Measurements from ENCODE around the gene ZHX3.
A peak's percentile ranks its signal among the peaks of the same experiment; 100 is the strongest.

ZHX3 gene

DNA sequence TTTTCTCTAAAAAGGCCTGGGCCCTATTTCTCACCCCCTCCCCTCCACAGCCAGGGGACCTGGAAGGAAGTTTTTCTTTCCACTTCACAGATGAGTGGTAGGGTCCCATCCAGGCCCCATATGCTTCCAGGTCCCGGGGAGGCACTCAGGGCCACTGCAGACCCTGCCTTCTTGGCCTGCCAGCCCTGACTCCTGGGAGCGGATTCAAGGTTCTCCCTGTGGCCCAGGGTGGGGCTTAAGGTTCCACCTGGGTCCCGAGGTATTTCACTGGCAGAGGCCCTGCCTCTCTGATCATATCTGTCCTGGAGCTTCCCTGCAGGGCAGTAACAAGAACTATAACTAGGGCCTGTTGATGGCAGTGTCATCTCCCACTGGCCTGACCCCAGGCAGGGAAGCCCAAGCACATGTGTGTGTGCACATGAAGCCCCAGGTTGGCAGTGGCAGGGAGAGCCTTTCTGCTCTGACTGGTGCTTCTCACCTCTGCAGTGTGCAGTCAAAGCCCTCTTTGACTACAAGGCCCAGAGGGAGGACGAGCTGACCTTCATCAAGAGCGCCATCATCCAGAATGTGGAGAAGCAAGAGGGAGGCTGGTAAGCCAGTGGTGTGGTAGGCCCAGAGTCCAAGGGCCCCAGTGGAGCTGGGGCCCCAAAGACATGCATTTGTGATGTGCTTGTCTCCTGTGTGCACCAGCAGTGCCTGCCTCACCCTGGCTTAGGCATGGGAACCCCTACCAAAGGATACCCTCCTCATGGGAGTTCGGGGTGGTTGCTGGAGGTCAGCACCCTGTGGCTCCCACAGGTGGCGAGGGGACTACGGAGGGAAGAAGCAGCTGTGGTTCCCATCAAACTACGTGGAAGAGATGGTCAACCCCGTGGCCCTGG, 149.0 kb downstream of the ZHX3 start:
- no peak overlapping the region for H3K4me3 Mint-ChIP-seq
- H3K27ac Mint-ChIP-seq, result no peak overlapping the region
- peaks cover 74 to 92% of the 10 kb centered on the region in 2 donors for H3K36me3 Mint-ChIP-seq
- H3K27me3 Mint-ChIP-seq, result peaks cover 14 to 20% of the 10 kb centered on the region in 2 donors
- peaks cover 18 to 22% of the 10 kb centered on the region in 2 donors for H3K4me1 Mint-ChIP-seq
- DNase-seq (no peak), ATAC-seq (replicated peaks) (no peak)
- no peaks in the 10 kb centered on the region for H3K9me3 Mint-ChIP-seq

DNA sequence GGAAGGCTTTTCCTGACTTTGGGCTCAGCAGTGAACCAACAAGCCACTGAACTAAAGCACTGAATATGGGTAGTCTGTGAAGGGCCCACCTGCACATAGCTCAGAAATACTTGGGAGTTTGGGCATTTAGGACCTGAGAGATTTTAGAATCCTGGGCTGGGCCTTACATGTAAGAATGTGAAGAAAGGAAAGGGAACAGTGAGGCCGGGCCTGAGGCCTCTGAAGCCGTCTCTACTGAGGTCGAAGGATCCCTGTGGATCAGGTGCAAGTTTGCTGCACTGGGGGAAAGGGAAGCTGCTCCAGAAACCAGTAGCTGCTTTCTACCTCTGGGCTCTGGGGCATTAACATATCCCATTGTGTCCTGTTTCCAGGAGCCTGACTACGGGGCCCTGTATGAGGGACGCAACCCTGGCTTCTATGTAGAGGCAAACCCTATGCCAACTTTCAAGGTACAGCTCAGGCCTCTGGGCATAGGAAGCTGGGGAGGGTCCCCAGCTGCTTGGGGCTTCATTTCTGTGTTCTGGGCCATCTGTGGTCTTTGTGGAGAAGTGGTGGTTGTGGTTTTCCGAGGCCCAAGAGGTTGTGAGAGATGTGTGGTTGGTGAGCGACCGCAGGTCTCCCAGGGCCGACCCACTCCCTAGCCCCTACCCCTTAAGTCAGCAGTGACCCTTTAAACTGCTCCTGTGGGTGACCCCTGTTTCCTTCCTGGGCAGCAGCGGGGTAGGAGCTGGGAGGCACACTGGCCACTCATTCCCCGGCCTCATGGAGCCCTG, 149.9 kb downstream of the ZHX3 start:
- no peaks in the 10 kb centered on the region for H3K9me3 Mint-ChIP-seq
- peaks cover 14 to 20% of the 10 kb centered on the region in 2 donors for H3K27me3 Mint-ChIP-seq
- peaks cover 14 to 23% of the 10 kb centered on the region in 2 donors for H3K4me1 Mint-ChIP-seq
- DNase-seq, result no peak
- H3K36me3 Mint-ChIP-seq, result peaks cover 73 to 95% of the 10 kb centered on the region in 2 donors
- ATAC-seq (replicated peaks), result peak; percentile 69 to 79
- H3K4me3 Mint-ChIP-seq, result no peak overlapping the region
- peak overlapping the region; percentile 3 for H3K27ac Mint-ChIP-seq

DNA sequence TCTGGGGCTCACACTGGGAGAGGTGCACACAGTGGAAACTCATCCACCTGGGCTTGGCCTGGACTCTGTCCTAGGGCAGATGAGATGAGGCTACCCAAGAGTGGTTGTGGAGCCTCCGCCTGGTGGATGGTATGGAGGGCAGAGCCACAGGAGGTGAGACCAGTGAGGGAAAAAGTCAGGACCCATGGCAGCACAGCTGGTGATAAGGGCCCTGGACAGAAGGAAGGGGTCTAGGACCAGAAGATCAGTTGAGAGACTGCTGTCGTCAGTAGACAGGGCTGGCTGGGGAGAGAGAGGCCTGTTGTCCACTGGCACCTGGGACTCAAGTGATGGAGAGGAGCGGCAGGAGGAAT, 150.4 kb downstream of the ZHX3 start:
- H3K4me1 Mint-ChIP-seq, result peaks cover 14 to 23% of the 10 kb centered on the region in 2 donors
- no peak for DNase-seq
- peaks cover 14 to 20% of the 10 kb centered on the region in 2 donors for H3K27me3 Mint-ChIP-seq
- no peak overlapping the region for H3K4me3 Mint-ChIP-seq
- H3K9me3 Mint-ChIP-seq, result no peaks in the 10 kb centered on the region
- peaks cover 73 to 93% of the 10 kb centered on the region in 2 donors for H3K36me3 Mint-ChIP-seq
- H3K27ac Mint-ChIP-seq, result peak overlapping the region; percentile 3
- peak in 1 of 2 donors; percentile 10 for ATAC-seq (replicated peaks)

DNA sequence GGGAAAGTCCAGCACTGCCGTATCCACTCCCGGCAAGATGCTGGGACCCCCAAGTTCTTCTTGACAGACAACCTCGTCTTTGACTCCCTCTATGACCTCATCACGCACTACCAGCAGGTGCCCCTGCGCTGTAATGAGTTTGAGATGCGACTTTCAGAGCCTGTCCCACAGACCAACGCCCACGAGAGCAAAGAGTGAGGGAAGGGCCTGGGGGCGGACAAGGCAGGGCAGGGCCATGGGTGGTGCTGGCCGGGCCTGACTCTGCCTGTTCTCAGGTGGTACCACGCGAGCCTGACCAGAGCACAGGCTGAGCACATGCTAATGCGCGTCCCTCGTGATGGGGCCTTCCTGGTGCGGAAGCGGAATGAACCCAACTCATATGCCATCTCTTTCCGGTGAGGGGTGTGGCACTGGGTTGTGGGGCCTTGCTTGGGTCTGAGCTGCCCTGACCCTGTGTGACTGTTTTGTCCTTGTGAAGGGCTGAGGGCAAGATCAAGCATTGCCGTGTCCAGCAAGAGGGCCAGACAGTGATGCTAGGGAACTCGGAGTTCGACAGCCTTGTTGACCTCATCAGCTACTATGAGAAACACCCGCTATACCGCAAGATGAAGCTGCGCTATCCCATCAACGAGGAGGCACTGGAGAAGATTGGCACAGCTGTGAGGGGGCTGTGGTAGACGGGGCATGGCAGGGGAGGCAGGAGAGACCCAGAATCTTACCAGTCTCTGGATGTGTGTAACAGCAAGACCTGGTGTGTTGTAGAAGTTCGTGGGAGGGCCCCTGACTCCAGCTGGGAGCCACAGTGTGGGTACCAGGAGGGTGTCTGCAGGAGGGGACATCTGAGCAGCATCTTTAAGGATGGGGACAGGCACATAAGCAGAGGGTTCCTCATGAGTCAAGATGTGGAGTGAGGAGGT, 151.1 kb downstream of the ZHX3 start:
- DNase-seq (no peak), ATAC-seq (replicated peaks) (no peak)
- peaks cover 14 to 15% of the 10 kb centered on the region in 2 donors for H3K27me3 Mint-ChIP-seq
- no peak overlapping the region for H3K4me3 Mint-ChIP-seq
- H3K4me1 Mint-ChIP-seq, result peaks cover 14 to 25% of the 10 kb centered on the region in 2 donors
- peak overlapping the region; percentile 22 for H3K27ac Mint-ChIP-seq
- peaks cover 72 to 92% of the 10 kb centered on the region in 2 donors for H3K36me3 Mint-ChIP-seq
- no peaks in the 10 kb centered on the region for H3K9me3 Mint-ChIP-seq

DNA sequence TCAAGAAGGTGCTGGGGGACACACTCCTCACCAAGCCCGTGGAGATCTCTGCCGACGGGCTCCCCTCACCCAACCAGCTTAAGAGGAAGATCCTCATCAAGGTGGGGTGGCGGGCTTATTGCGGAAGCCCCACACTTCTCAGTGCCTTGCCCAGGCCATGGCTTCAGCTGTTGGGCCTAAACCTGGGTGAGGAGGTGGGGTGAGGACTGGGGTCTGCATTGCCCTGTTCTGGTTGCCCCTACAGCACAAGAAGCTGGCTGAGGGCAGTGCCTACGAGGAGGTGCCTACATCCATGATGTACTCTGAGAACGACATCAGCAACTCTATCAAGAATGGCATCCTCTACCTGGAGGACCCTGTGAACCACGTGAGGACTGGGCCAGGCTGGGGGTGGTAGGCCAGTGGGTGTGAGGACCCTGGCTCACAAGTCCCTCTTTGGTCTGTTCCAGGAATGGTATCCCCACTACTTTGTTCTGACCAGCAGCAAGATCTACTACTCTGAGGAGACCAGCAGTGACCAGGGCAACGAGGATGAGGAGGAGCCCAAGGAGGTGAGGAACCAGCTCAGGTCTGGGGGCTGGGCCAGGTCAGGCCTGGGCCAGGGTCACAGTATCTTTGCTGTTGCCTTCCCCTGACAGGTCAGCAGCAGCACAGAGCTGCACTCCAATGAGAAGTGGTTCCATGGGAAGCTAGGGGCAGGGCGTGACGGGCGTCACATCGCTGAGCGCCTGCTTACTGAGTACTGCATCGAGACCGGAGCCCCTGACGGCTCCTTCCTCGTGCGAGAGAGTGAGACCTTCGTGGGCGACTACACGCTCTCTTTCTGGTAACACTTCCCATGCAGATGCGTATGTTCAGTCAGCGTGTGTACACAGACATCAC, 152.3 kb downstream of the ZHX3 start:
- Mint-ChIP-seq H3K27ac (no peak overlapping the region), H3K9me3 (no peaks in the 10 kb centered on the region), H3K27me3 (peaks cover 14 to 17% of the 10 kb centered on the region in 2 donors), H3K4me3 (no peak overlapping the region), H3K4me1 (peaks cover 14 to 30% of the 10 kb centered on the region in 2 donors), H3K36me3 (peaks cover 74 to 92% of the 10 kb centered on the region in 2 donors)
- DNase-seq (no peak), ATAC-seq (replicated peaks) (no peak)

DNA sequence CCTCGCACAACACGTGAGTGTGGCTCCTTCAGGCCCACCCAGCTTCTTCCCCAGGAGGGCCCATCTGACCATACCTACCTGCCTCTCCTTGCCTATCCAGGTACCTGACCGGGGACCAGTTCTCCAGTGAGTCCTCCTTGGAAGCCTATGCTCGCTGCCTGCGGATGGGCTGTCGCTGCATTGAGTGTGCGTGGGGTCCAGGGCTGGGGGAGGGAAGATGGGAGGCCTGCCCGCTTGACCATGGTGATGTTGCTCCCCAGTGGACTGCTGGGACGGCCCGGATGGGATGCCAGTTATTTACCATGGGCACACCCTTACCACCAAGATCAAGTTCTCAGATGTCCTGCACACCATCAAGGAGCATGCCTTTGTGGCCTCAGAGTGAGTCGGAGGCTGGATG, 153.7 kb downstream of the ZHX3 start:
- Mint-ChIP-seq H3K4me3 (no peak overlapping the region), H3K4me1 (peaks cover 20 to 42% of the 10 kb centered on the region in 2 donors), H3K9me3 (no peaks in the 10 kb centered on the region), H3K27me3 (peaks cover 14 to 19% of the 10 kb centered on the region in 2 donors), H3K36me3 (peaks cover 69 to 89% of the 10 kb centered on the region in 2 donors), H3K27ac (no peak overlapping the region)
- DNase-seq (no peak), ATAC-seq (replicated peaks) (no peak)

DNA sequence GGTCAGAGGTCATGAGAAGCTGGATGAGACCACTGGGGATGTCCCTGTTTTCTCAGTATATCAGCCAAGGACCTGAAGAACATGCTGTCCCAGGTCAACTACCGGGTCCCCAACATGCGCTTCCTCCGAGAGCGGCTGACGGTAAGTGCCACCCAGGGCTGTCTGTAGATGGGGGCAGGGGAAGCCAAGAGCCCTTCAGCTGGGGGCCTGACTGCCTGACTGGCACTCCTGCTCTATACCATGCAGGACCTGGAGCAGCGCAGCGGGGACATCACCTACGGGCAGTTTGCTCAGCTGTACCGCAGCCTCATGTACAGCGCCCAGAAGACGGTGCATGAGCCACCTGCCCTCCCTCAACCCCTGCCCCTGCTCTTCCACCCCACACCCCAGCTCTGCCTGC, 155.1 kb downstream of the ZHX3 start:
- Mint-ChIP-seq H3K27me3 (peaks cover 14 to 19% of the 10 kb centered on the region in 2 donors), H3K4me1 (peaks cover 25 to 47% of the 10 kb centered on the region in 2 donors), H3K4me3 (no peak overlapping the region), H3K9me3 (no peaks in the 10 kb centered on the region), H3K27ac (no peak overlapping the region), H3K36me3 (peaks cover 64 to 83% of the 10 kb centered on the region in 2 donors)
- no peak for ATAC-seq (replicated peaks)
- no peak for DNase-seq

DNA sequence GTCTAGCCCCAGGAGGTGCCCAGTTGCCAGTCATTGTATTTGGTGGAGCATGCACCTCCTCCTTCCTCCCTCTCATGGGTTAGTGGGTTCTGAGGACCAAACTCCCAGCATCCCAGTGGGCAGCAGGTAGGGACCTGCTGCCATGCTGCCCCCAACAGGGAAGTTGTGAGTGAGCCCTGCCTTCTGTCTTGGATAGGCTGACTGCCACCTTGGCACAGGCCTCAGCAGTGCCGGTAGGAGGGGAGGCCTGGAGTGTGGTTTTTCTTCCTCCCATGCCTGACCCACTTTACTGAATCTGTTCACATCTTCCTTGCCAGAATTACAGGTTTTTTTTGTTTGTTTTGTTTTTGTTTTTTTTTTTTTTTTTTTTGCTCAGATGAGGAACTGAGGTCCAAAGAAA, 155.6 kb downstream of the ZHX3 start:
- DNase-seq, result no peak
- no peak overlapping the region for H3K27ac Mint-ChIP-seq
- H3K4me3 Mint-ChIP-seq, result no peak overlapping the region
- peaks cover 9 to 19% of the 10 kb centered on the region in 2 donors for H3K27me3 Mint-ChIP-seq
- ATAC-seq (replicated peaks), result no peak
- H3K9me3 Mint-ChIP-seq, result no peaks in the 10 kb centered on the region
- H3K36me3 Mint-ChIP-seq, result peaks cover 59 to 79% of the 10 kb centered on the region in 2 donors
- H3K4me1 Mint-ChIP-seq, result peaks cover 25 to 47% of the 10 kb centered on the region in 2 donors

DNA sequence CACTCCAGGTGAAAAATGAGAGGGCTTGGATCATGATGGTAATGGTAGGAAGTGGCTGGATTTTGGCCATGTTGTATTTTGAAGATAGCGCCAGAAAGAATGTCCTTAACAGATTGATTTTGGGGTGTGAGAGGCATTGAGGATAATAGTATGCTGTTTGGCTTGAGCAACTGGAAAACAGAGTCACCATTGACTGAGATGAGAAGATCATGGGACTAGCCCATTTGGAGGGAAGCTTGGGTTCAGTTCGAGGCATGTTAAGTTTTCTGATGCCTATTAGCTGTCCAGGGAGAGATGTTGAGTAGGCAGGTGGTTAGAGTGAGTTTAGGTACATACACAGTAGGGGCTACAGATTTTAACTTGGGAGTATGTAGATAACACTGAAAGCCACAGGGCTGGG, 156.8 kb downstream of the ZHX3 start:
- ATAC-seq (replicated peaks), result no peak
- peaks cover 30 to 50% of the 10 kb centered on the region in 2 donors for H3K4me1 Mint-ChIP-seq

DNA sequence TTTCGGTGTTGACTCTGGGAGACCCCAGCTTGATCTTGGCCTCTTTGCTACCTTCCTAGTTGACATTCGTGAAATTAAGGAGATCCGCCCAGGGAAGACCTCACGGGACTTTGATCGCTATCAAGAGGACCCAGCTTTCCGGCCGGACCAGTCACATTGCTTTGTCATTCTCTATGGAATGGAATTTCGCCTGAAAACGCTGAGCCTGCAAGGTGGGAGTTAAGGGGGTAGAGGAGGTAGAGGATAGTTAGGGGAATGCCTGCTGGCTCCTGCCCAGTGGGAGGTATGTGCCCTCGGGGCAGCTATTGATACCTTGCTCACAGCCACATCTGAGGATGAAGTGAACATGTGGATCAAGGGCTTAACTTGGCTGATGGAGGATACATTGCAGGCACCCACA, 158.0 kb downstream of the ZHX3 start:
- H3K27me3 Mint-ChIP-seq, result peaks cover 6 to 18% of the 10 kb centered on the region in 2 donors
- H3K4me3 Mint-ChIP-seq, result no peak overlapping the region
- no peaks in the 10 kb centered on the region for H3K9me3 Mint-ChIP-seq
- H3K4me1 Mint-ChIP-seq, result peaks cover 34 to 57% of the 10 kb centered on the region in 2 donors
- peaks cover 38 to 64% of the 10 kb centered on the region in 2 donors for H3K36me3 Mint-ChIP-seq
- DNase-seq (no peak), ATAC-seq (replicated peaks) (no peak)
- H3K27ac Mint-ChIP-seq, result peak overlapping the region; percentile 80

More for the DNA sequence above, 156.8 kb downstream of the ZHX3 start:
- H3K4me3 Mint-ChIP-seq, result no peak overlapping the region
- peaks cover 7 to 19% of the 10 kb centered on the region in 2 donors for H3K27me3 Mint-ChIP-seq
- H3K9me3 Mint-ChIP-seq, result no peaks in the 10 kb centered on the region
- H3K36me3 Mint-ChIP-seq, result peaks cover 47 to 72% of the 10 kb centered on the region in 2 donors
- DNase-seq, result no peak
- no peak overlapping the region for H3K27ac Mint-ChIP-seq

DNA sequence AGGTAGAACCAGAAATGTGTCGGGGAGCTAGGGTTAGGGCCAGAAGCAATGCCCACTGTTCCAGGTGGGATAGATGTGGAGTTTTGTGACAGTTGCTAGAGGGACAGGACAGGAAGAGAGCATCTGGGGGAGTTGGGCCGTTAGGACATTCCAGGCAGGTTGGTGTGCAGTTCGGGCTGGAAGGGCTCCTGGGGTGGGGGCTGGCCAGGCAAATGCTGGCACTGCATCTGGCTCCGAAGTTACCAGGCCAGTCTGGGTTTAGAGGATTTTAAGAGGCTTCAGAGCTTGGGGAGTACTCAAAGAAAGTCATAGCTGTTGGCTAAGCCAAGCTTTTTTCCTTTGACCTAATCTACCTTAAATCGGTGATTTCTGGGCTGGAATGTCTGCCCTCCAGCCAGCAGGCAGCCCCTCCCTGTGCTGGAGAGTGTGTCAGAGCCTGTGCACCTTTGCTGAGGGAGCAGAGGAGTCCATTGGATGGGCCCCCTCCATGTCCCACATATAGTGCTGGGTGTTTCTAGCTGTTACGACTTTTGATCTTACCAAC, 159.4 kb downstream of the ZHX3 start:
- Mint-ChIP-seq H3K27ac (peak overlapping the region; percentile 75), H3K27me3 (peaks cover 0 to 8% of the 10 kb centered on the region in 2 donors), H3K36me3 (peaks cover 27 to 55% of the 10 kb centered on the region in 2 donors), H3K9me3 (no peaks in the 10 kb centered on the region), H3K4me3 (peak overlapping the region in 1 of 2 donors; percentile 31), H3K4me1 (peaks cover 42 to 59% of the 10 kb centered on the region in 2 donors)
- ATAC-seq (replicated peaks) (no peak), DNase-seq (no peak)

DNA sequence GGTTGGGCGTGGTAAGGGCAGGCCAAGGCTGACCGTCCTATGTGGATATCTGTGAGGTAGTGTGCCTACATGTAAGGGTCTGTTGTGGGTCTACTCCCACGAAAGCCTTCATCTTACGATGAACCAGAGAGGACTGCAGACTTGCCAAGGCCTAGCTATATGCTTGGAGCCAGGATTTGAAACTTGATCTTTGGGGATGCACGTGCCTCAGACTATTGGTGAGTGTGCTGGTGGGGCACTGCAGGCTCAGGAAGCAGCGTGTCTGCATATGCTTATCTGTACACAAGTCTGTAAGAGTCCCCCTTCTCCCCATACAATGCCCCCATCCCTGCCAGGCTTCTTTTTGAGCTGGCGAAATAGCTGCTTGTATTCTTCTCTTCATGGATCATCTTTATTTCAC, 162.3 kb downstream of the ZHX3 start:
- H3K4me3 Mint-ChIP-seq, result no peak overlapping the region
- H3K36me3 Mint-ChIP-seq, result peaks cover 9 to 37% of the 10 kb centered on the region in 2 donors
- peaks cover 0 to 2% of the 10 kb centered on the region in 2 donors for H3K27me3 Mint-ChIP-seq
- ATAC-seq (replicated peaks) (no peak), DNase-seq (no peak)
- H3K4me1 Mint-ChIP-seq, result peaks cover 57 to 66% of the 10 kb centered on the region in 2 donors
- H3K9me3 Mint-ChIP-seq, result no peaks in the 10 kb centered on the region
- H3K27ac Mint-ChIP-seq, result peak overlapping the region; percentile 14
